Stomach (tissue), 9 donors: ENCODE measurements around the gene EMB. TPM values are rescaled to one million over a fixed set of nuclear protein-coding genes. Genes with fewer than 3 reads are reported as not detected.
"Not testable (repeated sequence)": the region's sequence is repeated elsewhere in the genome, so short reads cannot be mapped to it uniquely, and the experiment has no call there.

Source experiments
- DNase-seq, 2 donors: peaks; one replicate each; pipeline versions ENCODE4 v3.0.0 to v3.0.0-alpha.2; 2013 to 2019
- H3K27ac ChIP-seq, 5 donors: fragments of 200-600 bp in 4 of 5; sonication (generic) in 4 of 5; one replicate each; pipeline ENCODE4 v1.5.1; 2013 to 2019; ENCODE audit warnings: mild to moderate bottlenecking in 1 of 5, moderate library complexity in 1 of 5
- H3K27me3 ChIP-seq, 3 donors: fragments of 200-600 bp; sonication (generic); one replicate each; pipeline ENCODE4 v1.5.1; 2017 to 2019; ENCODE audit warnings: mixed run types in 1 of 3
- H3K36me3 ChIP-seq, 4 donors: fragments of 200-600 bp; sonication (generic); 1 replicate in 3 of 4; 2 replicates in 1 of 4; pipeline ENCODE4 v1.5.1; 2016 to 2019
- H3K4me1 ChIP-seq, 4 donors: fragments of 200-600 bp; sonication (generic); one replicate each; pipeline ENCODE4 v1.5.1; 2016 to 2019
- H3K4me3 ChIP-seq, 4 donors: fragments of 200-600 bp; sonication (generic) in 3 of 4; one replicate each; pipeline ENCODE4 v1.5.1; 2016 to 2019; ENCODE audit warnings: mild to moderate bottlenecking in 1 of 4
- H3K9me3 ChIP-seq, 4 donors: fragments of 200-600 bp; sonication (generic); one replicate each; pipeline ENCODE4 v1.5.1; 2016 to 2019
- CTCF ChIP-seq, 7 experiments: fragments of 450-650 bp in 4 of 7; fragments of 200-600 bp in 3 of 7; sonication (generic) in 3 of 7; IDR thresholded peaks; one replicate each; pipeline ENCODE4 v1.5.1; 2016 to 2019; ENCODE audit warnings: antibody characterized with exemption in 7 of 7, control low read depth in 2 of 7, mild to moderate bottlenecking in 1 of 7
- EP300 ChIP-seq: sonication (generic); formaldehyde crosslinking; IDR thresholded peaks from one replicate; pipeline ENCODE4 v1.6.1; 2017; ENCODE audit warnings: antibody characterized with exemption
- POLR2A ChIP-seq, 4 donors: fragments of 450-650 bp; IDR thresholded peaks; one replicate each; pipeline ENCODE4 v1.6.1; 2016; ENCODE audit warnings: antibody characterized with exemption in 4 of 4, control low read depth in 2 of 4, mild to moderate bottlenecking in 1 of 4, moderate library complexity in 1 of 4
- POLR2AphosphoS5 ChIP-seq, 3 donors: sonication (generic); formaldehyde crosslinking; IDR thresholded peaks; one replicate each; pipeline ENCODE4 v1.6.1; 2016; ENCODE audit warnings: antibody characterized with exemption in 3 of 3
- WGBS, 5 donors: extraction: QIAGEN DNeasy Blood & Tissue Kit in 3 of 5; methylation state at CpG; one replicate each; pipeline versions ENCODE4 v1.1.5 to v1.1.7; 2013 to 2018; 5-methylcytosine and 5-hydroxymethylcytosine counted together
- intact Hi-C: fragments of 100-400 bp; cut with DNase I; formaldehyde crosslinking; loops from one replicate; pipeline ENCODE4 v1.15.1; 2023; ENCODE audit warnings: low total_unique reads
- polyA plus RNA-seq, 3 donors: library from polyadenylated mRNA; stranded (reverse); fragments of 200-250 nt; gene quantifications; one replicate each; pipeline ENCODE4 v1.2.3, GENCODE V29; 2013
- total RNA-seq, 5 donors: library from RNA; depleted of rRNA; stranded (reverse); fragments of >200 nt; gene quantifications; one replicate each; pipeline versions ENCODE4 v1.1.0 to v1.2.3, GENCODE V29; 2014 to 2016
- donor health status: healthy with polysubstance abuse.
- donor health status: Bipolar disorder and iron deficiency.
- donor health status: healthy.

EMB gene
- total and polyA plus RNA-seq, 8 donors: 0.58 to 24.1 (median 4.3) TPM

GRCh38 chr5:50420343-50420935 lies 20.6 kb downstream of the EMB start:
- TF ChIP-seq POLR2AphosphoS5 (IDR thresholded peaks at IDR 0.05) (no peak), CTCF (IDR thresholded peaks at IDR 0.05) (no peak), POLR2A (IDR thresholded peaks at IDR 0.05) (no peak), EP300 (no peak)
- H3K4me3 ChIP-seq: no peak overlapping the region
- intact Hi-C loops: no loop called here
- DNase-seq: no peak
- H3K36me3 ChIP-seq: no peaks in the 10 kb centered on the region
- no peaks in the 10 kb centered on the region for H3K9me3 ChIP-seq
- H3K27me3 ChIP-seq: no peaks in the 10 kb centered on the region
- no peak overlapping the region for H3K27ac ChIP-seq
- no peaks in the 10 kb centered on the region for H3K4me1 ChIP-seq
- 46 to 65% (median 54%) methylated on average over 5 of the region's 5 CpGs for WGBS, 5 donors

GRCh38 chr5:50419656-50420055 lies 21.4 kb downstream of the EMB start:
- H3K4me1 ChIP-seq, DNase-seq, H3K27me3 ChIP-seq, intact Hi-C loops, H3K27ac ChIP-seq, H3K9me3 ChIP-seq, H3K4me3 ChIP-seq, H3K36me3 ChIP-seq: not testable (repeated sequence)
- 87 to 93% (median 92%) methylated on average over 6 of the region's 6 CpGs for WGBS, 5 donors

- H3K27me3 ChIP-seq, H3K4me1 ChIP-seq, DNase-seq, H3K27ac ChIP-seq, H3K36me3 ChIP-seq, H3K9me3 ChIP-seq, H3K4me3 ChIP-seq, intact Hi-C loops: not testable (repeated sequence)
- 80 to 99% (median 93%) methylated on average over 3 of the region's 3 CpGs for WGBS, 5 donors
Observed at GRCh38 chr5:50416637-50417036, 24.5 kb downstream of the EMB start.

- Histone ChIP-seq H3K9me3 (no peaks in the 10 kb centered on the region), H3K27me3 (no peaks in the 10 kb centered on the region), H3K36me3 (no peaks in the 10 kb centered on the region), H3K4me1 (no peaks in the 10 kb centered on the region), H3K4me3 (no peak overlapping the region), H3K27ac (no peak overlapping the region)
- WGBS, 5 donors: 63 to 71% (median 63%) methylated on average over 4 of the region's 4 CpGs
- intact Hi-C loops: no loop called here
- TF ChIP-seq CTCF (IDR thresholded peaks at IDR 0.05) (no peak), POLR2A (IDR thresholded peaks at IDR 0.05) (no peak), EP300 (no peak), POLR2AphosphoS5 (IDR thresholded peaks at IDR 0.05) (no peak)
- peak in 1 of 2 donors; percentile 26 for DNase-seq
Observed at GRCh38 chr5:50415912-50416311, 25.2 kb downstream of the EMB start.

- H3K9me3 ChIP-seq, H3K27ac ChIP-seq, H3K27me3 ChIP-seq, DNase-seq, intact Hi-C loops, H3K4me3 ChIP-seq, H3K36me3 ChIP-seq, H3K4me1 ChIP-seq: not testable (repeated sequence)
Observed at GRCh38 chr5:50410932-50411331, 30.2 kb downstream of the EMB start.

GRCh38 chr5:50406877-50407276 lies 34.2 kb downstream of the EMB start:
- intact Hi-C loops: no loop called here
- no peaks in the 10 kb centered on the region for H3K36me3 ChIP-seq
- WGBS, 5 donors: 71 to 88% (median 76%) methylated on average over 1 of the region's 1 CpG
- DNase-seq: no peak
- no peaks in the 10 kb centered on the region for H3K4me1 ChIP-seq
- no peak overlapping the region for H3K27ac ChIP-seq
- TF ChIP-seq POLR2A (IDR thresholded peaks at IDR 0.05): no peak
- TF ChIP-seq CTCF (IDR thresholded peaks at IDR 0.05): no peak
- TF ChIP-seq POLR2AphosphoS5 (IDR thresholded peaks at IDR 0.05): no peak
- TF ChIP-seq EP300: no peak
- no peaks in the 10 kb centered on the region for H3K9me3 ChIP-seq
- no peaks in the 10 kb centered on the region for H3K27me3 ChIP-seq
- H3K4me3 ChIP-seq: no peak overlapping the region
